ENCODE measurements around the gene CYBA. TPM values are rescaled to one million over a fixed set of nuclear protein-coding genes. Genes with fewer than 3 reads are reported as not detected.

Gene CYBA
- polyA plus RNA-seq, 2 of the 4 experiments (the other 2 are of a cell fraction): 75.7 to 185 TPM

DNA sequence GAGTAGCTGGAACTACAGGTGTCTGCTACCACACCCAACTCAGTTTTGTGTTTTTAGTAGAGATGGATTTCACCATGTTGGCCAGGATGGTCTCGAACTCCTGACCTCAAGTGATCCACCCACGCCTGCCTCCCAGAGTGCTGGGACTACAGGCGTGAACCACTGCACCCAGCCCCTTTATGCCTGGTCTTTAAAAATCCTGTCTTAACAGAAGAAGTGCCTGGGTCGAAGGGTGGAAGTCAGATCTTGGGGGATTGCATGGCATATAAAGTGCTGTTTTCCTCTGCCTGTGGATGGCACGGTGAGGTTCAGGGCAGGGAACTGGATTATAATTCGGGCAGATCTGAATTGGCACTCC, 50.3 kb downstream of the CYBA start:
- no peak for ATAC-seq
- no peak for DNase-seq (ENCODE audit: low read depth in 1 of 2, low spot score in 1 of 2)
- no peaks in the 10 kb centered on the region for H3K4me1 ChIP-seq
- no peak overlapping the region for H3K27ac ChIP-seq
- ChIA-PET CTCF (interaction anchor here (1.1 to 1.7 kb wide), 2 partner anchors 9 to 15 kb away, joined by 3 to 4 read pairs; no protein-coding TSS in a partner anchor), POLR2A (no interaction called here)
- WGBS (ENCODE audit: missing lambda C conversion rate): 92% methylated on average over 6 of the region's 6 CpGs
- H3K4me2 ChIP-seq: no peak overlapping the region
- TF ChIP-seq, protein P1, sequence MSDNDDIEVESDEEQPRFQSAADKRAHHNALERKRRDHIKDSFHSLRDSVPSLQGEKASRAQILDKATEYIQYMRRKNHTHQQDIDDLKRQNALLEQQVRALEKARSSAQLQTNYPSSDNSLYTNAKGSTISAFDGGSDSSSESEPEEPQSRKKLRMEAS (IDR thresholded peaks at IDR 0.05): no peak
- TF ChIP-seq GATA3 (IDR thresholded peaks at IDR 0.05; ENCODE audit: borderline replicate concordance): no peak
- no peak for TF ChIP-seq FOSB (CRISPR knock-in tag; IDR thresholded peaks at IDR 0.05)
- TF ChIP-seq JUN (IDR thresholded peaks at IDR 0.05): no peak
- H3K4me3 ChIP-seq: no peak overlapping the region
- no peaks in the 10 kb centered on the region for H3K9me3 ChIP-seq
- FAIRE-seq: no peak

DNA sequence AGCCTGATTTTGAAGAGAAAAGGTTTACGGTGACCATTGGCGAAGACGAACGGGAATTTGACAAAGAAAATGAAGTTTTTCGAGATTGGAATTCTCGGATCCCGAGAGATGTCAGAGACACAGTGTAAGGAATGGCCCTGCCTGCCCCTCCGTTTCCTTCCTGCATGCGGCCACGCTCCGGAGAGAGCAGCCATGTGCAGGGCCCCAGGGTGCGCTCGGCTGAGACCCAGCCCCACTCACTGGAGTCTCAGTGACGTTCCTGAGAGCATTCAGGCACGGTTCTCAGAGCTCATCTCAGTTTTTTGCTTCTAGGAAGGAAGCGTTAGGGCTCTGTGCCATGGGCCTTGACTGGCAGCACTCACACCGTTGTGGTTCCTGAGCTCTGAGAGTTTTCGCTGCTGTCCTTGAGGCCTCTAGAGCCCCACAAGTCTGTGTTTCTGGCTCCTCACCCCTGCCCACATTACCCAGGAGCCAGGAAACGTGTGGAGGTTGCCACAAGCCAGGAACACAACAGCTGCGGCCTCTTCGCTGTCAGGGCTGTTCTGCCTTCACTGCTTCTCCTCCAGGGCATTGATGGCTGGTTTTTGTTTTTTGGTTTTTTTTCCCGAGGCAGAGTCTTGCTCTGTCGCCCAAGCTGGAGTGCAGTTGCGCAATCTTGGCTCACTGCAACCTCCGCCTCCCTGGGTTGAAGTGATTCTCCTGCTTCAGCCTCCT, 50.9 kb downstream of the CYBA start:
- WGBS (ENCODE audit: missing lambda C conversion rate): 92% methylated on average over 25 of the region's 25 CpGs
- Histone ChIP-seq H3K4me3 (no peak overlapping the region), H3K4me1 (no peaks in the 10 kb centered on the region), H3K4me2 (no peak overlapping the region), H3K27ac (no peak overlapping the region), H3K9me3 (no peaks in the 10 kb centered on the region)
- TF ChIP-seq CEBPB (IDR thresholded peaks at IDR 0.05) (peak; percentile 80 to 94), NR3C1 (IDR thresholded peaks at IDR 0.05) (no peak), ZNF302 (CRISPR knock-in tag; IDR thresholded peaks at IDR 0.05) (no peak), HOXA7 (CRISPR knock-in tag; IDR thresholded peaks at IDR 0.05) (no peak)
- no peak for DNase-seq (ENCODE audit: low read depth in 1 of 2, low spot score in 1 of 2)
- FAIRE-seq: no peak
- CTCF ChIA-PET: interaction anchor here (1.1 to 1.7 kb wide), 2 partner anchors 10 to 14 kb away, joined by 3 to 4 read pairs; no protein-coding TSS in a partner anchor
- ATAC-seq: no peak
- POLR2A ChIA-PET: no interaction called here

DNA sequence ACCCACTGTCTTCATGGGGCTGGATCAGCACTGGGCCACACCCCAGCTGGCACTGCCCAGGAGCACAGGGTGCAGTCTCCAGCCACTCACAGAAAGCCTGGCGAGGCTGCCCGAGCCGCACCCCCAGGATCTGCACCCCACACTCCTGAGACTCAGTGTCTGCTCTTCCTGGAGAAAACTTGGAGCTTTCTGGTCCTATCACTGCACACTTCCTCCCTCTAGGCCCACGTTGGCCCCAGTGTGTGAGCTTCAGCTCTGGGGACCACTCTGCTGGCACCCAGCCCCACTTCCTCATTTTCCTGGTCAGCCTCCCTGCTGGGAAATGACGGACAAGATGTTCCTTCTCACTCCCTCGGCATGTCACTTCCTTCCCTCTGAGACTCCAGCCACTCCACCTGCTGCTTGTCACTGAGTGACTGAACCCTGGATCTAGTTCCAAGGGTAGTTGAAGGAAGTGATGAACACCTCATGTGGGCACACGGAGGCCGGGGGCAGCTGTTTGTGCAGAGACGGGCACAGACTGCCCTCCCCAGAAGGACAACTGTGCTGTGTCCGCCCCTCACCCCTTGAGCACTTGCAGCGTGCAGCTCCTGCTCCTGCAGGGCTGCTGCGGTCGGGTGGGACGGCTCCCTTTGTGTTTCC, 51.6 kb downstream of the CYBA start:
- Histone ChIP-seq H3K4me3 (no peak overlapping the region), H3K4me2 (no peak overlapping the region), H3K4me1 (no peaks in the 10 kb centered on the region), H3K9me3 (no peaks in the 10 kb centered on the region), H3K27ac (no peak overlapping the region)
- ATAC-seq: no peak; a peak in 3 of 6 replicates
- no peak for FAIRE-seq
- no peak for DNase-seq (ENCODE audit: low read depth in 1 of 2, low spot score in 1 of 2)
- TF ChIP-seq FOSB (CRISPR knock-in tag; IDR thresholded peaks at IDR 0.05) (no peak), SREBF2 (IDR thresholded peaks at IDR 0.05) (no peak), GATA3 (IDR thresholded peaks at IDR 0.05; ENCODE audit: borderline replicate concordance) (no peak), HOXB5 (CRISPR knock-in tag; IDR thresholded peaks at IDR 0.05) (no peak), CEBPB (IDR thresholded peaks at IDR 0.05) (no peak), RFX5 (IDR thresholded peaks at IDR 0.05) (no peak), PHF8 (IDR thresholded peaks at IDR 0.05; ENCODE audit: borderline replicate concordance, low read depth) (no peak)
- TF ChIP-seq, protein P1 (IDR thresholded peaks at IDR 0.05): no peak
- TF ChIP-seq, protein P2, sequence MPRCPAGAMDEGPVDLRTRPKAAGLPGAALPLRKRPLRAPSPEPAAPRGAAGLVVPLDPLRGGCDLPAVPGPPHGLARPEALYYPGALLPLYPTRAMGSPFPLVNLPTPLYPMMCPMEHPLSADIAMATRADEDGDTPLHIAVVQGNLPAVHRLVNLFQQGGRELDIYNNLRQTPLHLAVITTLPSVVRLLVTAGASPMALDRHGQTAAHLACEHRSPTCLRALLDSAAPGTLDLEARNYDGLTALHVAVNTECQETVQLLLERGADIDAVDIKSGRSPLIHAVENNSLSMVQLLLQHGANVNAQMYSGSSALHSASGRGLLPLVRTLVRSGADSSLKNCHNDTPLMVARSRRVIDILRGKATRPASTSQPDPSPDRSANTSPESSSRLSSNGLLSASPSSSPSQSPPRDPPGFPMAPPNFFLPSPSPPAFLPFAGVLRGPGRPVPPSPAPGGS (IDR thresholded peaks at IDR 0.05): no peak
- CTCF ChIA-PET: interaction anchor here (0.7 to 1.1 kb wide), 2 partner anchors 13 to 727 kb away, joined by 3 to 4 read pairs; no protein-coding TSS in a partner anchor
- POLR2A ChIA-PET: no interaction called here
- 94% methylated on average over 12 of the region's 14 CpGs for WGBS (ENCODE audit: missing lambda C conversion rate)

DNA sequence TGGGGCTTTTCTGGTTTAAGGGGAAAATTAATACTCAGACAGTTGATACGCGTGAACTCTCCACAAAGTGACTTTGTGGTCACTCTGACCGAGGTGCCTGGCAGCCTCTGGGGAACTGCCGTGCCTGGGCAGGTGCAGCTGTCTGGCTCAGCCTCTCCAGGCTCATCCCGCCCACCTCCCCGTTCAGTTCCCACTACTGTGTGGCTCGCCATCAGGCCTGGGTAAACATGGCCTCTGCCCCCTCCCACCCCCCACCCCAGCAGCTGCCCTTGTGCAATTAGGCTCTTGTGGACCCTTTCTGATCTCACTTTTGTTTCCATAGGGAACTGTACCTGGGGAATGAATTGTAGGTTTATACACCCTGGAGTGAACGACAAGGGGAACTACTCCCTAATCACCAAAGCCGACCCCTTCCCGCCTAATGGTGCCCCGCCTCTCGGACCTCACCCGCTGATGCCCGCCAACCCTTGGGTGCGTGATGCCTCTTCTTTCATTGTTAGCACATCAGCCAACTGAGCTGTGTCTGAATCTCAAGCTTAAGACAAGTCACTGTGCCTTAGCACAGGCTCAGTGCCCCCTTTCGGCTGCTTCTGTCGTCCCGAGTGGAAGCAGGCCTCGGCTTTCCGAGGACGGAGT, 52.9 kb downstream of the CYBA start:
- CTCF ChIA-PET: interaction anchor here (0.6 kb wide), 1 partner anchor 92 kb away, joined by 3 read pairs; no protein-coding TSS in a partner anchor
- no peak overlapping the region for H3K27ac ChIP-seq
- ATAC-seq (no peak), DNase-seq (ENCODE audit: low read depth in 1 of 2, low spot score in 1 of 2) (no peak), FAIRE-seq (no peak)
- H3K4me2 ChIP-seq: no peak overlapping the region
- 85% methylated on average over 21 of the region's 21 CpGs for WGBS (ENCODE audit: missing lambda C conversion rate)
- TF ChIP-seq, protein P3, sequence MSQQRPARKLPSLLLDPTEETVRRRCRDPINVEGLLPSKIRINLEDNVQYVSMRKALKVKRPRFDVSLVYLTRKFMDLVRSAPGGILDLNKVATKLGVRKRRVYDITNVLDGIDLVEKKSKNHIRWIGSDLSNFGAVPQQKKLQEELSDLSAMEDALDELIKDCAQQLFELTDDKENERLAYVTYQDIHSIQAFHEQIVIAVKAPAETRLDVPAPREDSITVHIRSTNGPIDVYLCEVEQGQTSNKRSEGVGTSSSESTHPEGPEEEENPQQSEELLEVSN (IDR thresholded peaks at IDR 0.05; ENCODE audit: borderline replicate concordance, low read depth): no peak
- no peak for TF ChIP-seq JUNB (IDR thresholded peaks at IDR 0.05)
- TF ChIP-seq ZFP36 (IDR thresholded peaks at IDR 0.05; ENCODE audit: borderline replicate concordance, partially characterized antibody): no peak
- TF ChIP-seq, protein P4, sequence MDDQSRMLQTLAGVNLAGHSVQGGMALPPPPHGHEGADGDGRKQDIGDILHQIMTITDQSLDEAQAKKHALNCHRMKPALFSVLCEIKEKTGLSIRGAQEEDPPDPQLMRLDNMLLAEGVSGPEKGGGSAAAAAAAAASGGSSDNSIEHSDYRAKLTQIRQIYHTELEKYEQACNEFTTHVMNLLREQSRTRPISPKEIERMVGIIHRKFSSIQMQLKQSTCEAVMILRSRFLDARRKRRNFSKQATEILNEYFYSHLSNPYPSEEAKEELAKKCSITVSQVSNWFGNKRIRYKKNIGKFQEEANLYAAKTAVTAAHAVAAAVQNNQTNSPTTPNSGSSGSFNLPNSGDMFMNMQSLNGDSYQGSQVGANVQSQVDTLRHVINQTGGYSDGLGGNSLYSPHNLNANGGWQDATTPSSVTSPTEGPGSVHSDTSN (IDR thresholded peaks at IDR 0.05): no peak
- TF ChIP-seq EP300 (IDR thresholded peaks at IDR 0.05): no peak
- TF ChIP-seq NFE2L2 (conservative IDR thresholded peaks at IDR 0.05; ENCODE audit: low read length): no peak
- H3K9me3 ChIP-seq: no peaks in the 10 kb centered on the region
- POLR2A ChIA-PET: no interaction called here
- H3K4me1 ChIP-seq: no peaks in the 10 kb centered on the region
- H3K4me3 ChIP-seq: no peak overlapping the region
